ENCODE results near the gene LDHD.

GRCh38 chr16:75086688-75087374 is 29.7 kb downstream of the LDHD start:
- TF ChIP-seq RNF2 (IDR thresholded peaks at IDR 0.05; ENCODE audit: borderline replicate concordance, low read depth, low read length, missing control alignments, poor library complexity, severe bottlenecking) (no peak), TAF1 (IDR thresholded peaks at IDR 0.05; ENCODE audit: low read depth, low read length) (no peak), POLR2A (IDR thresholded peaks at IDR 0.05; ENCODE audit: control extremely low read depth in 1 of 2, low read depth in 2 of 2, low read length in 2 of 2) (no peak), BACH1 (IDR thresholded peaks at IDR 0.05; ENCODE audit: low read length) (no peak), CHD2 (IDR thresholded peaks at IDR 0.05; ENCODE audit: low read length) (no peak), RXRA (IDR thresholded peaks at IDR 0.05; ENCODE audit: insufficient read depth, low read depth, low read length) (no peak), CREB1 (IDR thresholded peaks at IDR 0.05) (no peak), SUZ12 (IDR thresholded peaks at IDR 0.05; ENCODE audit: low read length) (no peak), SRF (IDR thresholded peaks at IDR 0.05; ENCODE audit: low read depth, low read length) (no peak), POLR2AphosphoS5 (IDR thresholded peaks at IDR 0.05; ENCODE audit: low read depth, low read length) (no peak), KDM5A (IDR thresholded peaks at IDR 0.05; ENCODE audit: low read length) (no peak)
- TF ChIP-seq, protein P1, sequence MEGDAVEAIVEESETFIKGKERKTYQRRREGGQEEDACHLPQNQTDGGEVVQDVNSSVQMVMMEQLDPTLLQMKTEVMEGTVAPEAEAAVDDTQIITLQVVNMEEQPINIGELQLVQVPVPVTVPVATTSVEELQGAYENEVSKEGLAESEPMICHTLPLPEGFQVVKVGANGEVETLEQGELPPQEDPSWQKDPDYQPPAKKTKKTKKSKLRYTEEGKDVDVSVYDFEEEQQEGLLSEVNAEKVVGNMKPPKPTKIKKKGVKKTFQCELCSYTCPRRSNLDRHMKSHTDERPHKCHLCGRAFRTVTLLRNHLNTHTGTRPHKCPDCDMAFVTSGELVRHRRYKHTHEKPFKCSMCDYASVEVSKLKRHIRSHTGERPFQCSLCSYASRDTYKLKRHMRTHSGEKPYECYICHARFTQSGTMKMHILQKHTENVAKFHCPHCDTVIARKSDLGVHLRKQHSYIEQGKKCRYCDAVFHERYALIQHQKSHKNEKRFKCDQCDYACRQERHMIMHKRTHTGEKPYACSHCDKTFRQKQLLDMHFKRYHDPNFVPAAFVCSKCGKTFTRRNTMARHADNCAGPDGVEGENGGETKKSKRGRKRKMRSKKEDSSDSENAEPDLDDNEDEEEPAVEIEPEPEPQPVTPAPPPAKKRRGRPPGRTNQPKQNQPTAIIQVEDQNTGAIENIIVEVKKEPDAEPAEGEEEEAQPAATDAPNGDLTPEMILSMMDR (IDR thresholded peaks at IDR 0.05; ENCODE audit: control extremely low read depth in 1 of 3, insufficient read depth in 1 of 3, low read depth in 1 of 3, low read length in 3 of 3), result no peak

Data from H1 (cell line).